ENCODE measurements around the gene NUDT17. TPM values are rescaled to one million over a fixed set of nuclear protein-coding genes. Genes with fewer than 3 reads are reported as not detected.
"Not testable (repeated sequence)": the region's sequence is repeated elsewhere in the genome, so short reads cannot be mapped to it uniquely, and the experiment has no call there.

NUDT17 gene
- total and polyA plus RNA-seq, 2 experiments from 2014 or later, result 2.8 to 4.3 TPM

DNA sequence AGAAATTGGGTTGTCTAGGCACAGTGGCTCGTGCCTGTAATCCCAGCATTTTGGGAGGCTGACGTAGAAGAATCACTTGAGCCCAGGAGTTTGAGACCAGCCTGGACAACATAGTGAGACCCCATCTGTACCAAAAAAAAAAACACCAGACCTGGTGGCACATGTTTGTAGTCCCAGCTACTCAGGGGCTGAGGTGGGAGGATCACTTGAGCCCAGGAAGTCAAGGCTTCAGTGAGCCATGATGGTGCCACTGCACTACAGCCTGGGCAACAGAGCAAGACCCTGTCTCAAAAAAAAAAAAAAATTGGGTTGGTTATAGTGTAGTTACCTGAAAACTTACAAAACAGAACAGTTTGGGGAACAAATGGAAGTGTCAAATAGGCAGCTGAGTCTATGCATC lies 14.6 kb upstream of the NUDT17 start:
- H3K79me2 ChIP-seq (replicated peaks; ENCODE audit: insufficient read depth); H4K20me1 ChIP-seq (replicated peaks; ENCODE audit: insufficient read depth); H3K4me1 Mint-ChIP-seq; H3K4me3 Mint-ChIP-seq; H3K4me1 ChIP-seq (ENCODE audit: insufficient read depth); ATAC-seq; H3K27me3 ChIP-seq (ENCODE audit: insufficient read depth); H3K27ac Mint-ChIP-seq; H3K9me3 Mint-ChIP-seq; H3K27me3 Mint-ChIP-seq (ENCODE audit: insufficient read depth, low read depth, poor library complexity); H3K4me3 ChIP-seq; H3K4me2 ChIP-seq; H3K9me2 ChIP-seq (ENCODE audit: insufficient read depth); H3F3A ChIP-seq (replicated peaks; ENCODE audit: low read depth); H3K27ac ChIP-seq (ENCODE audit: low read depth); DNase-seq (ENCODE audit: low spot score); H2AFZ ChIP-seq: not testable (repeated sequence)
- H3K36me3 Mint-ChIP-seq (ENCODE audit: low read depth), result peaks cover 80% of the 10 kb centered on the region
- peaks cover 64% of the 10 kb centered on the region for H3K36me3 ChIP-seq (ENCODE audit: insufficient read depth)

DNA sequence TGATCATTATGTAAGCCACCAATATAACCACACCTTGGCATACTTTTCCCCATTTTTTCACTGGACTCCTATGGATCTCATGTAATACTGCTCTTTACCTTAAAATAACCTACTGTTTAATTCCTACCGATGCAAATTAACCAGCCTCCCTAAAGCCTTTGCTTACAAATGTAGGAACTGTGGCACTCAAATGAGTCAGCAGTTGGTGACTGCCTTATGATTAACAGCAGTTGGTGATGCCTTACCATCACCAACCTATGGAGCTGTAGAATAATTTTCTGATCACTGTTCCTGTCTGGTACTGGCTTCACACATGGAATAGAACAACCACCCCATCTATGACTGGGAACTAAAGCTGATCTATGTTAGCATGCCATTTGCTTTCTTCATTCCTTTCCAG lies 7.8 kb upstream of the NUDT17 start:
- DNase-seq (ENCODE audit: low spot score), result no peak
- Histone ChIP-seq H4K20me1 (replicated peaks; ENCODE audit: insufficient read depth) (no peaks in the 10 kb centered on the region; the same call in 1 of the 2 replicates), H3K36me3 (ENCODE audit: insufficient read depth) (peaks cover 62% of the 10 kb centered on the region), H3F3A (replicated peaks; ENCODE audit: low read depth) (peaks cover 3% of the 10 kb centered on the region; the same call in 1 of the 2 replicates), H3K27me3 (ENCODE audit: insufficient read depth) (no peaks in the 10 kb centered on the region), H3K27ac (ENCODE audit: low read depth) (no peak overlapping the region), H3K9me2 (ENCODE audit: insufficient read depth) (no peaks in the 10 kb centered on the region), H3K4me3 (no peak overlapping the region), H3K4me2 (no peak overlapping the region), H2AFZ (no peak overlapping the region), H3K79me2 (replicated peaks; ENCODE audit: insufficient read depth) (no peaks in the 10 kb centered on the region), H3K4me1 (ENCODE audit: insufficient read depth) (no peaks in the 10 kb centered on the region)
- Mint-ChIP-seq H3K9me3 (no peaks in the 10 kb centered on the region), H3K4me3 (no peak overlapping the region), H3K27ac (no peak overlapping the region), H3K27me3 (ENCODE audit: insufficient read depth, low read depth, poor library complexity) (no peaks in the 10 kb centered on the region), H3K4me1 (no peaks in the 10 kb centered on the region), H3K36me3 (ENCODE audit: low read depth) (peaks cover 79% of the 10 kb centered on the region)
- TF ChIP-seq JUNB (IDR thresholded peaks at IDR 0.05; ENCODE audit: unreplicated experiment) (no peak), ZNF114 (CRISPR knock-in tag; IDR thresholded peaks at IDR 0.05) (no peak), EZH2 (IDR thresholded peaks at IDR 0.05; ENCODE audit: low read depth, unreplicated experiment) (no peak)
- TF ChIP-seq, protein P1, sequence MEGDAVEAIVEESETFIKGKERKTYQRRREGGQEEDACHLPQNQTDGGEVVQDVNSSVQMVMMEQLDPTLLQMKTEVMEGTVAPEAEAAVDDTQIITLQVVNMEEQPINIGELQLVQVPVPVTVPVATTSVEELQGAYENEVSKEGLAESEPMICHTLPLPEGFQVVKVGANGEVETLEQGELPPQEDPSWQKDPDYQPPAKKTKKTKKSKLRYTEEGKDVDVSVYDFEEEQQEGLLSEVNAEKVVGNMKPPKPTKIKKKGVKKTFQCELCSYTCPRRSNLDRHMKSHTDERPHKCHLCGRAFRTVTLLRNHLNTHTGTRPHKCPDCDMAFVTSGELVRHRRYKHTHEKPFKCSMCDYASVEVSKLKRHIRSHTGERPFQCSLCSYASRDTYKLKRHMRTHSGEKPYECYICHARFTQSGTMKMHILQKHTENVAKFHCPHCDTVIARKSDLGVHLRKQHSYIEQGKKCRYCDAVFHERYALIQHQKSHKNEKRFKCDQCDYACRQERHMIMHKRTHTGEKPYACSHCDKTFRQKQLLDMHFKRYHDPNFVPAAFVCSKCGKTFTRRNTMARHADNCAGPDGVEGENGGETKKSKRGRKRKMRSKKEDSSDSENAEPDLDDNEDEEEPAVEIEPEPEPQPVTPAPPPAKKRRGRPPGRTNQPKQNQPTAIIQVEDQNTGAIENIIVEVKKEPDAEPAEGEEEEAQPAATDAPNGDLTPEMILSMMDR (conservative IDR thresholded peaks at IDR 0.05; ENCODE audit: low read depth in 2 of 2), result no peak
- ATAC-seq, result no peak

DNA sequence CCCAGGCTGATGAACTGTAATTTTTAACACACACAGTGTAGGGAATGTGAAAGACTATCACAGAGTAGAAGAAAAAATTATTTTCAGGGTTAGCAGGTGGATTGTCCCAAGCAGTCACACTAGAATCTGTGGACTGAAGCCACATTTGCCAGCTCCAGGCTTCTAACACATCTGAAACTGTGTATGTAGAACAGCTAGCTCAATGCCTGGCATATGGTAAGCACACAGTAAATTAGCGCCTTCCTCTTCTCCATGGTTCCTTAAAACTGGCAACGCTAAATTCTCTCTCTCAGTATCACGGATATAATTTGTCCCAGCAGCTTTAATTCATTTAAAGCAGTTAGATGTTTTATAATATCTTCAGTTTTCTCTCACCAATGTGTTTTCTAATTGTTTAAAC lies 2.4 kb upstream of the NUDT17 start:
- Histone ChIP-seq H3K4me3 (no peak overlapping the region), H3K9me2 (ENCODE audit: insufficient read depth) (no peaks in the 10 kb centered on the region), H3K4me1 (ENCODE audit: insufficient read depth) (no peaks in the 10 kb centered on the region; the same call in 1 of the 2 replicates), H3K36me3 (ENCODE audit: insufficient read depth) (peaks cover 30% of the 10 kb centered on the region), H3K27me3 (ENCODE audit: insufficient read depth) (no peaks in the 10 kb centered on the region), H3K27ac (ENCODE audit: low read depth) (no peak overlapping the region), H2AFZ (no peak overlapping the region), H3K79me2 (replicated peaks; ENCODE audit: insufficient read depth) (no peaks in the 10 kb centered on the region), H3K4me2 (no peak overlapping the region), H4K20me1 (replicated peaks; ENCODE audit: insufficient read depth) (no peaks in the 10 kb centered on the region; the same call in 1 of the 2 replicates), H3F3A (replicated peaks; ENCODE audit: low read depth) (peaks cover 13% of the 10 kb centered on the region)
- no peaks in the 10 kb centered on the region for H3K9me3 Mint-ChIP-seq
- H3K27ac Mint-ChIP-seq, result no peak overlapping the region
- DNase-seq (ENCODE audit: low spot score) (no peak), ATAC-seq (no peak)
- no peaks in the 10 kb centered on the region for H3K27me3 Mint-ChIP-seq (ENCODE audit: insufficient read depth, low read depth, poor library complexity)
- peaks cover 5% of the 10 kb centered on the region; the same call in 1 of the 3 replicates for H3K4me1 Mint-ChIP-seq
- H3K36me3 Mint-ChIP-seq (ENCODE audit: low read depth), result peaks cover 45% of the 10 kb centered on the region
- H3K4me3 Mint-ChIP-seq, result no peak overlapping the region
- TF ChIP-seq NANOG (IDR thresholded peaks at IDR 0.05; ENCODE audit: borderline replicate concordance) (no peak), POLR2AphosphoS5 (IDR thresholded peaks at IDR 0.05; ENCODE audit: low read depth) (no peak), ZNF331 (CRISPR knock-in tag; IDR thresholded peaks at IDR 0.05; ENCODE audit: low read depth) (no peak)
- TF ChIP-seq, protein P2, sequence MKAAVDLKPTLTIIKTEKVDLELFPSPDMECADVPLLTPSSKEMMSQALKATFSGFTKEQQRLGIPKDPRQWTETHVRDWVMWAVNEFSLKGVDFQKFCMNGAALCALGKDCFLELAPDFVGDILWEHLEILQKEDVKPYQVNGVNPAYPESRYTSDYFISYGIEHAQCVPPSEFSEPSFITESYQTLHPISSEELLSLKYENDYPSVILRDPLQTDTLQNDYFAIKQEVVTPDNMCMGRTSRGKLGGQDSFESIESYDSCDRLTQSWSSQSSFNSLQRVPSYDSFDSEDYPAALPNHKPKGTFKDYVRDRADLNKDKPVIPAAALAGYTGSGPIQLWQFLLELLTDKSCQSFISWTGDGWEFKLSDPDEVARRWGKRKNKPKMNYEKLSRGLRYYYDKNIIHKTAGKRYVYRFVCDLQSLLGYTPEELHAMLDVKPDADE (IDR thresholded peaks at IDR 0.05), result no peak
- TF ChIP-seq, protein P3, sequence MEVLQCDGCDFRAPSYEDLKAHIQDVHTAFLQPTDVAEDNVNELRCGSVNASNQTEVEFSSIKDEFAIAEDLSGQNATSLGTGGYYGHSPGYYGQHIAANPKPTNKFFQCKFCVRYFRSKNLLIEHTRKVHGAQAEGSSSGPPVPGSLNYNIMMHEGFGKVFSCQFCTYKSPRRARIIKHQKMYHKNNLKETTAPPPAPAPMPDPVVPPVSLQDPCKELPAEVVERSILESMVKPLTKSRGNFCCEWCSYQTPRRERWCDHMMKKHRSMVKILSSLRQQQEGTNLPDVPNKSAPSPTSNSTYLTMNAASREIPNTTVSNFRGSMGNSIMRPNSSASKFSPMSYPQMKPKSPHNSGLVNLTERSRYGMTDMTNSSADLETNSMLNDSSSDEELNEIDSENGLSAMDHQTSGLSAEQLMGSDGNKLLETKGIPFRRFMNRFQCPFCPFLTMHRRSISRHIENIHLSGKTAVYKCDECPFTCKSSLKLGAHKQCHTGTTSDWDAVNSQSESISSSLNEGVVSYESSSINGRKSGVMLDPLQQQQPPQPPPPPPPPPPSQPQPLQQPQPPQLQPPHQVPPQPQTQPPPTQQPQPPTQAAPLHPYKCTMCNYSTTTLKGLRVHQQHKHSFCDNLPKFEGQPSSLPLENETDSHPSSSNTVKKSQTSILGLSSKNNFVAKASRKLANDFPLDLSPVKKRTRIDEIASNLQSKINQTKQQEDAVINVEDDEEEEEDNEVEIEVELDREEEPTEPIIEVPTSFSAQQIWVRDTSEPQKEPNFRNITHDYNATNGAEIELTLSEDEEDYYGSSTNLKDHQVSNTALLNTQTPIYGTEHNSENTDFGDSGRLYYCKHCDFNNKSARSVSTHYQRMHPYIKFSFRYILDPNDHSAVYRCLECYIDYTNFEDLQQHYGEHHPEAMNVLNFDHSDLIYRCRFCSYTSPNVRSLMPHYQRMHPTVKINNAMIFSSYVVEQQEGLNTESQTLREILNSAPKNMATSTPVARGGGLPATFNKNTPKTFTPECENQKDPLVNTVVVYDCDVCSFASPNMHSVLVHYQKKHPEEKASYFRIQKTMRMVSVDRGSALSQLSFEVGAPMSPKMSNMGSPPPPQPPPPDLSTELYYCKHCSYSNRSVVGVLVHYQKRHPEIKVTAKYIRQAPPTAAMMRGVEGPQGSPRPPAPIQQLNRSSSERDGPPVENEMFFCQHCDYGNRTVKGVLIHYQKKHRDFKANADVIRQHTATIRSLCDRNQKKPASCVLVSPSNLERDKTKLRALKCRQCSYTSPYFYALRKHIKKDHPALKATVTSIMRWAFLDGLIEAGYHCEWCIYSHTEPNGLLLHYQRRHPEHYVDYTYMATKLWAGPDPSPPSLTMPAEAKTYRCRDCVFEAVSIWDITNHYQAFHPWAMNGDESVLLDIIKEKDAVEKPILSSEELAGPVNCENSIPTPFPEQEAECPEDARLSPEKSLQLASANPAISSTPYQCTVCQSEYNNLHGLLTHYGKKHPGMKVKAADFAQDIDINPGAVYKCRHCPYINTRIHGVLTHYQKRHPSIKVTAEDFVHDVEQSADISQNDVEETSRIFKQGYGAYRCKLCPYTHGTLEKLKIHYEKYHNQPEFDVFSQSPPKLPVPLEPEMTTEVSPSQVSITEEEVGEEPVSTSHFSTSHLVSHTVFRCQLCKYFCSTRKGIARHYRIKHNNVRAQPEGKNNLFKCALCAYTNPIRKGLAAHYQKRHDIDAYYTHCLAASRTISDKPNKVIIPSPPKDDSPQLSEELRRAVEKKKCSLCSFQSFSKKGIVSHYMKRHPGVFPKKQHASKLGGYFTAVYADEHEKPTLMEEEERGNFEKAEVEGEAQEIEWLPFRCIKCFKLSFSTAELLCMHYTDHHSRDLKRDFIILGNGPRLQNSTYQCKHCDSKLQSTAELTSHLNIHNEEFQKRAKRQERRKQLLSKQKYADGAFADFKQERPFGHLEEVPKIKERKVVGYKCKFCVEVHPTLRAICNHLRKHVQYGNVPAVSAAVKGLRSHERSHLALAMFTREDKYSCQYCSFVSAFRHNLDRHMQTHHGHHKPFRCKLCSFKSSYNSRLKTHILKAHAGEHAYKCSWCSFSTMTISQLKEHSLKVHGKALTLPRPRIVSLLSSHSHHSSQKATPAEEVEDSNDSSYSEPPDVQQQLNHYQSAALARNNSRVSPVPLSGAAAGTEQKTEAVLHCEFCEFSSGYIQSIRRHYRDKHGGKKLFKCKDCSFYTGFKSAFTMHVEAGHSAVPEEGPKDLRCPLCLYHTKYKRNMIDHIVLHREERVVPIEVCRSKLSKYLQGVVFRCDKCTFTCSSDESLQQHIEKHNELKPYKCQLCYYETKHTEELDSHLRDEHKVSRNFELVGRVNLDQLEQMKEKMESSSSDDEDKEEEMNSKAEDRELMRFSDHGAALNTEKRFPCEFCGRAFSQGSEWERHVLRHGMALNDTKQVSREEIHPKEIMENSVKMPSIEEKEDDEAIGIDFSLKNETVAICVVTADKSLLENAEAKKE (CRISPR knock-in tag; IDR thresholded peaks at IDR 0.05), result no peak

Data from GM23338 (cell line).